GM10847 (cell line): ENCODE measurements around the gene ADARB1.

Experiments used
- POLR2A ChIP-seq: IDR thresholded peaks from 2 replicates; pipeline ENCODE4 v1.6.1; 2011; ENCODE audit not compliant: insufficient read length; ENCODE audit errors: extremely low read depth

Gene ADARB1

DNA sequence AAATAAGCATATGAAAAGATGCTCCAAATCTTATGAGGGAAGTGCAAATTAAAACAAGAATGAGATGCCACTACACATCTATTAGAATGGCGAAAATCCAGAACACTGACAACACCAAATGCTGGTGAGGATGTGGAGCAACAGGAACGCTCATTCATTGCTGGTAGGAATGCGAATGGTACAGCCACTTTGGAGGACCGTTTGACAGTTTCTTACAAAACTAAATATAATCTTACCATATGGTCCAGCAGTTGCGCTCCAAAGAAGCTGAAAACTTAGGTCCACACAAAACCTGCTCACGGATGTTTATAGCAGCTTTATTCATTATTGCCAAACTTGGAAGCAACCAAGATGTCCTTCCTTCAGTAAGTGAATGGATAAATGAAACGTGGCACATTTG, 163.0 kb downstream of the ADARB1 start:
- TF ChIP-seq POLR2A = no peak

DNA sequence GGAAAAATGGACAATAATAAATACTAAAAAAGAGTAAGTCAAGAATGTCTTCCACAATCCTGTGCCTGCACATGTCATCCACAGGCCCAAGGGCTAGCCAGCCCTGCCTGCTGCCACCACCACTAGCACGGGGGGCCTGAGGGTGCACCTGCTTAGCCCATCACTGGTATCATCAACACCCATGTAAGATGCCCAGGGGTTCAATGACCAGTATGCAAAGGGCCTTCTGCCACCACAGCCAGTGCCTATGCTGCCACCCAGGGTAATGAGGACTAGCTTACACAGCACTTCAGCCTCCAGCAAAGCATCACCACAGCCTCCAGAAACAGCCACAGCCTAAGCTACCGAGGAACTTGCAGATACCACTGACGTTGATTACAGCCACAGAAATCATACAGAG, 167.0 kb downstream of the ADARB1 start:
- TF ChIP-seq POLR2A = no peak

DNA sequence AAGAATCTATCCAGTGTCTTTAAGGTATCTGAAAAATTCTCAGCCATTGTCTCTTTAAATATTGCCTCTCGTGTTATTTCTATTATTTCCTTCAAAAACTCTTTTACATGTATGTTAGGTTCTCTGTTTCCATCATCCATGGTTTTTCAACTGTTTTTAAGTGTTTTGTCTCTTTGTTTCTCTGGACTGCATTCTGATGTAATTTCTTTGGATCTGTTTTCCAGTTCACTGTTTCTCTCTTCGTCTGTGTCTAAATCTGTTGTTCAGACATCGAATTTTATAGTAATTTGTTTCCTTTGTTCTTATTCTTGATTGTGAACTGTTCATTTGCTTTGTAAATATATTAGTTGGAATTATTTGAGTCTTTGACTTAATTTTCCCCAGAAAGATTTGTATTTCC, 169.2 kb downstream of the ADARB1 start:
- TF ChIP-seq POLR2A = no peak

DNA sequence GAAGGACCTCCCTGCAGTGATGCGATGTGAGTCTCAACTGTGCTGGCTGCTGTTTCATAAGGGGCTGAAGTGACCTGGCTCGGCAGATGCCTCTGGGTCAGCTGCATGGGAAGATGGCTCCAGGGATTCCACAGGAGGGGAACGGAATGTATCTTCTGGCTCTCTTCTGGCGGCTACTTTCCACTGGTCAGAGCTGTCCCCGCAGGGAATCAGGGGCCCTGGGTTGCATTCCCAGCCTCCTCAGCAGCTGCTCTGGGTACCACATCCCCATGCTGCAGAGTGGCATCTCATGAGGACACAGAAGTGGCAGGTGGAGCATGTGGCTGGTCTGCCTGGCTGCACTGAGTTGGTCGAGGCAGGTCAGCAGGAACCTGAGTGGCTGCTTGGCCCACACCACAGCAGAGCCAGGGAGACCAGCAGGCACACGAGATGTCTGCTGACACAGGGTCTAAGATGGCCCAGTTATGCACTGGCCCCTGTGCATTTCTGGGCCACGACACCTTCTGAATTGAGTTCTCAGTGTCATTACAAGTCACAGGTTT, 170.5 kb downstream of the ADARB1 start:
- TF ChIP-seq POLR2A = no peak

DNA sequence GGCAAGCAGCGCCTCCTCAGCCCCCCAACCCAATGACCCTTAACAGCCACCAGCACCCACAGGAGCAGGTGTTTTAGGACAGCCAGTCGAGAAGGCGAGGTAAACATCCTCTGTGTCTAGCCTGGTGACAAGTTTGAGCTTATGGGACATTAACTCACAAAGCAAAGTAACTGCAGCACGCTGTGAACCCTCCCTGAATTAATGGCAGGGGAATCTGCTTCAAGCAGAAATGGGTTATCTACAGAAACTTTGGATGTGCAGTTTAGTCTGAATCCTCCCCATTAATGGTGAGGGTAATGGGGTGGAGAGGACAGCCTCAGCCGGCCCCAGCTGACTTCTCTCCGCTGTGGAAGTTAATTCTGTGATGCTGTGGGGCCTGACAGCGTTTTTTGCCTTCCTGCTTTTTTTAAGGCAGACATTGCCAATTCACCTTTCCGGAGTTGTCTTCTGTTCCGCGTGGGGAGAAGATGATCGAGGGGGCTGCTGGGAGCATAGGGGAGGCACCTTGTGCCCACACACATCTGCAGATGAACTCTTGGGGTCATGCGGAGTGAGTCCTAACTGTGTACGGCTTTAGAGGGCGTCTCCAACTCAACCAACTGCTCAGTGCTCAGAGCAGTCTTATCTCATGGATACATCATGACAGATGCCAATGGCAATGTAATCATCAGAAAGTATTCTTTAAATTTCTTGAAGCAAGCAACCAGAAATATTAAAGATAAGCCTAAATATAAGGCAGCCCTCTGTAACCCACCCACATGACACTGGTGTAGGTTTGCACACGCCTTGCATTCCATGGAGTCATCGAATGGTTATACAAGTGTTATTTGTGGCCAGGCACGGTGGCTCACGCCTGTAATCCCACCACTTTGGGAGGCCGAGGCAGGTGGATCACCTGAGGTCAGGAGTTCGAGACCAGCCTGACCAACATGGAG, 172.3 kb downstream of the ADARB1 start:
- TF ChIP-seq POLR2A = no peak

DNA sequence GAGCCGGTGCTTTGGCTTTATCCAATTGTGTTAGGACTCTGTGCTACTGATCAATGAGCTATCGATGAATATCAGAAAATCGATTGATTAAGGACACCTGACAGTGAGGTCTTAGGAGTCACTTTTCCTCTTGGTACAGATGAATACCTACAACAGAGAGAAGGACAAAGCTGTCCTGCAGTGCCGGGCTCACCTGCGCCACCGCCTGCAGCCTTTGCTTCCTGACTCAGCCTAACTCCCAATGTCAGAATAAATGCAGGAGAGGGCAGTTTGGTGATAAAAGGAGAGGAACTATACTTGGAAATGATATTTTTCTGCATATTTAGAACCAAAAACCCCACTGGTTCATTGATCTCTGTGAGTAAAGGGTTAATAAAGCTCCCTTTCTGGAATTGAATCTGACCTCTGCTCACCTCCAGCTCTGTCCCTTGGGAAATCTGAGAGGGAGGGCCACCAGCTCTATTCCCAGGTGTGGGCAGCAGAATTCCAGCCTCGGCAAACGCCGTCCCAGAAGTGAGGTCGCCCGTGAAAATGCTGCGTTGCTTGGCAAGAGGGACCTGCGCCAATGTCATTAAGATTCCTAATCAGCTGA, 174.0 kb downstream of the ADARB1 start:
- TF ChIP-seq POLR2A = no peak

DNA sequence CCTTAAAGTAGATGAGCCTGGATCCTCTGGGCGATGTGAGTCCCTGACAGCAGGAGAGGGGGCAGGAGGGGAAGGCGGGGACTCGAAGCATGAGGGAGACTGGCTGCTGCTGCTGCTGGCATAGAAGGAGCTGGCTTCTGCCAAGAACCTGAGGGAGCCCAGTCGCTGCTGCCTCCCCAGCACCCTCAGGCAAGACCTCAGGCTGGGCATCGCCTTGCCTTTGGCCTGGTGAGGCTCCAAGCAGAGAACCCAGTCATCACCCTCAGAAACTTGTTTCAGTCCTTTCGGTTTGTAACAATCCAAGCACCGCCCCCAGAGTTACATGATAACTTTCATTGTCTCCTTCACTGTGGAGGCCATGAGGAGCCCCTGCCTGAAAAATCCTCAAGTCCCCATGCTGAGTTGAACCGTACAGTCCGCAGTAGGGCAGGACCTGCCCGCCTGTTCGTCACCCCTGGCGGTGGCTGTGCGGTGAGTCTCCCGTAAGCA, 174.6 kb downstream of the ADARB1 start:
- TF ChIP-seq POLR2A = no peak

DNA sequence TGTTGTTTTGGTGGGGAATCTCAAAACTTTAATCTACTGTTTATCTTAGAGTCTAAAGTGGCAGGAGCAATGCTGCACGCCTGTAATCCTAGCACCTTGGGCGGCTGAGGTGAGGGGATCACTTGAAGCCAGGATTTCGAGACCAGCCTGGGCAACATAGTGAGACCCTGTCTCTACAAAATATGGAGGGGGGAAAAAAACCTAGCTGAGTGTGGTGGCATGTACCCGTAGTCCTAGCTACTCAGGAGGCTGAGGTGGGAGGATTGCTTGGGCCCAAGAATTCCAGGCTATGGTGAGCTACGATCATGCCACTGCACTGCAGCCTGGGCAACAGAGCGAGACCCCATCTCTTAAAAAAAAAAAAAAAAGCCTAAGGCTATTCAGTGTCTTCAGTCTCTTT, 175.2 kb downstream of the ADARB1 start:
- TF ChIP-seq POLR2A = no peak

DNA sequence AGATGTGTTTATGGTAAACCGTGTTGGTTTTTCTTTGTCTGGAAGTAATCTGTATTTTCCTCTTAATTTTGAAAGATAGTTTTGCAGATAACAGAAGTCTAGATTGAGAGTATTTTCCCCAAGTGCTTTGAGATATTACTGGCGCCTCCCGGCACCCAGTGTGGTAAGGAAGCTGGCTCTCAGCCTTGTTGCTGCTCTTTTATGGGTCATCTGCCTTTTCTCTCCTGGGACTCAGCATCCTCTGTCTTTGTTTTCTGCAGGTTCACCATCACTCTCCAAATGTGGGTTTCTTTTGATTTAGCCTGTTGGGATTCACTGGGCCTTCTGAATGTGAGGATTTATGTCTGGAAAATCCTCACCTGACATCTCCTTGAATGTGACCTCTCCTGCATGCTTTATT, 175.9 kb downstream of the ADARB1 start:
- TF ChIP-seq POLR2A = no peak

DNA sequence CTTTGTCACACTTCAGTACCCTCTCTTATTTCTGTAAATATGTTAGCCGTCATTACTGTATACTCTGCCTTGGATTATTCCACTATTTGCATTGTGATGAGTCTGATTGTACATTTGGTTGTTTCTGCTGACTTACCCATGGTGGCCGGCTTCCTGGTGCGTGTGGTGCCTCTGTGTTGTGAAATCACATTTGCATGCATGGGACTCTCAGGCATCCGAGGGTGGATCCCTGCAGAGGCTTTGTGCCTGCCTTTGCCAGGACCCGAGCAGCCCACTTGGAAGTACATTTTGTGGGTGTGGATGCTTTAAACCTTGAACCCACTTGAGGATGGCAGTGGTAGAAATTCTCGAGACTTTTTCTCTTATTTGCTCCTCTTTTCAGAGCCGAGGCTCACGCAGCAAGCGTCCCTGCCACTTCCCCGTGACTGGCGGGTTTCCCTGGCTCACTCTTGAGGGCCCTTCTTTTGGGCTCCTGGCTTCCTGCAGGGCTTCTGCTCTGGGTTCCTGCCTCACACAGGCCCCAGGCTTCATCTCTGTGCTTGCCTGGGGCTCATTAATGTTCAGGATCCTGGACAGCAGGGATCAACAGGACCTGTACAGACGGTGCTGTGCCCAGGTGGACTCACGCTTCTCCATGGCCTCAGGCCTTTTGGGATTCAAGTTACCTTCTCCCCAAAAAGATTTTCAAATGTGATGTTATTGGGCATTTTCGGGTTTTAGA, 176.7 kb downstream of the ADARB1 start:
- TF ChIP-seq POLR2A = no peak

DNA sequence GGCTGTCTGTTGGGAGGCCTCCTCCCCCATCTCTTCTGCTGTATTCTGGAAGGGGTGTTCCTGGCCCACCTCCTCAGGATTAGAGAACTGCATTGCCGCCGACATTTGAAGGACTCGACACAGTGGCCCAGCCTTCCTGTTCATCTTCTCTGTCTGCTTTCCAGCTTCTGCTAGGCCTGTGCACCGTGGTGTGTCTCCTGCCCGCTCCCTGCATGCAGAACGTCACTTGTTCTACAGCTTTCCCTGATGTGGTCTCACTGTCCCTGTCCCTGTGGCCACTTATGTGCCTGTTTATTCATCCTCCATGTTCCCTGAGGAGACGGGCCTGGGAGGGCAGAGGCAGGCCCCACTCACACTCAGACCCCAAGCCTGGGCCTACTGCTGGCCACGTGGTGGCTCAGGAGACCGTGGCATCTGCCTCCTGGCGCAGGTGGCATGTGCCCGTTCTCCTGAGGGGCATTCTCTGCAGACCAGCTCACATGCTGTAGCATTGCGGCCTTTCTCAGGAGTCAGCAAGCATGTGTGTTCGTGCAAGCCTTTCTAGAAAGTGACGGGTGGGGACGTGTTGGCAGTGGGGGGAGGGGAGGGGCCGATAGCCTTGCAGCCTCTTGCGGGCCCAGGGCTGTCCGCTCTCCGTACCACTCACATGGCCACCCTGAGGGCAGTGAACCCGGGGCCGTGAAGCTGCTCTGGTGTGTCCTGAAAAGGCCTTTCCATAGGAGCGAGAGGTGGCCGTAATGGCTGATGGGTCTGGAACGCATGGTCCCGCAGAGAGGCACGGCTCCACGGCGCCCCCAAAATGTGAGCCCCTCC, 177.5 kb downstream of the ADARB1 start:
- TF ChIP-seq POLR2A = no peak

DNA sequence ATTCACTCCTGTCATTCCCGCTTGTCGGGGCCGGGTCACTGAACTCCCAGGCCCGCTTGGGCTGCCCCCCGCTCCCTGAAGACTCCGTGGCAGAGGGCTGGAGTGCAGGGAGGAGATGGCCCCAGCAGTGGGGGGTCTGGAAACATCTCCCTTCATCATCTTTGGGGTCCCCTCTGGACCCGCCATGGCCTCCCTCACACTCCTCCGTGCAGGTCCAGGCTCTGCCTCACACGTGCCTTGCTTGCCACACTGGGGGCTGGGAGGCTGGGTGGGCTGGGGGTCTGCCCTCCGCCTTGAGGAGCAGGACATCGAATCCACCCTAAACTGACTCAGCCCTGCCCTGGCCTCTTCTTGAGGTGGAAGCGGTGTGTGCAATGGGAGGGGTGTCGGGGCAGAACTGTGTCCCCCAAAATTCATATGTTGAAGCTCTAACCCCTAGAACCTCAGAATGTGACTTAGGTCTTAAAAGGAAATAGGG, 178.1 kb downstream of the ADARB1 start:
- no peak for TF ChIP-seq POLR2A

DNA sequence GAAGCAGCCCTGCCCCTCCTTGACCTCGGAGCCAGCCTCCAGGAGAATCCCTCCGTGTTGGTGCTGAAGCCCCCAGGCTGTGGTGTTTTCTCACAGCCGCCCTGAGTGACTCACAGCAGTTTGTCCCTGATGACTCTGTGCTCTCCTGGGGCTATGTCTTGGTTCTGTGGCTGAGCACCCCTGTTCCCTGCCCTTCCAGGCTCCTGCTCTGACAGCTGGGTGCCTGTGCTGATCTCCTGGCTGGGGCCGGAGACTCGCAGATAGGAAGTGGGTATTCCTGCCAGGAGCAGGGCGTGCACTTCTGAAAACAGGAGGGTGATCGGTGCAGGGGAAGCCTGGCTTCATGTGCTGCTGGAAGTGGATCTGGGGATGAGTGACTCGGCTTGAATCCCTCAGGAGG, 178.8 kb downstream of the ADARB1 start:
- no peak for TF ChIP-seq POLR2A

DNA sequence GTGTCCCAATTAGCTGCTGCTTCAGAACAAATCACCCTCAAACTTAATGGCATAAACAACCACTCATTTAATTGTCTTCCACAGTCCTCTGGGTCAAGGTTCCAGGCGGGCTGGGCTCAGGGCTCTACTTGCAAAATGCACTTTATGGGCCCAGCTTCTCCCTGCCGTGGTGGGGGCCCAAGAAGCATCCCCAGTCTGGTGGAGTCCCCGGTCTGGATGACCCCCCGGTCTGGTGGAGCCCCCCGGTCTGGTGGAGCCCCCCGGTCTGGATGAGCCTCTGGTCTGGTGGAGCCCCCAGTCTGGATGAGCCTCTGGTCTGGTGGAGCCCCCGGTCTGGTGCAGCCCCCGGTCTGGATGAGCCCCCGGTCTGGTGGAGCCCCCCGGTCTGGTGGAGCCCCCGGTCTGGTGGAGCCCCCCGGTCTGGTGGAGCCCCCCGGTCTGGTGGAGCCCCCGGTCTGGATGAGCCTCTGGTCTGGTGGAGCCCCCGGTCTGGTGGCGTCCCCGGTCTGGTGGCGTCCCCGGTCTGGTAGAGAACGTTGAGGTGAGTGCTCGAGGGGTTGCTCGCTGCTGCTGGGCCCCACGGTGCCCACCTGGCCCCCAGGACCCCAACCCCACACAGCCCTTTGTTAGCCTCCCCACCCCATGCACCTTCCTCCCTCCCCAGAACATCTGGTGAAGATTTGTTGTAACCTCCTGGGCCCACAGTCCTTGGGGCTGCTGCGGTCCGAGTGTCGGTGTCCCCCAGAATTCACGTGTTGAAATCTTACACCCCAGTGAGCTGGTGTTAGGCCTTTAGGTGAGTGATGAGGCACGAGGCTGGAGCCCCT, 179.5 kb downstream of the ADARB1 start:
- no peak for TF ChIP-seq POLR2A

DNA sequence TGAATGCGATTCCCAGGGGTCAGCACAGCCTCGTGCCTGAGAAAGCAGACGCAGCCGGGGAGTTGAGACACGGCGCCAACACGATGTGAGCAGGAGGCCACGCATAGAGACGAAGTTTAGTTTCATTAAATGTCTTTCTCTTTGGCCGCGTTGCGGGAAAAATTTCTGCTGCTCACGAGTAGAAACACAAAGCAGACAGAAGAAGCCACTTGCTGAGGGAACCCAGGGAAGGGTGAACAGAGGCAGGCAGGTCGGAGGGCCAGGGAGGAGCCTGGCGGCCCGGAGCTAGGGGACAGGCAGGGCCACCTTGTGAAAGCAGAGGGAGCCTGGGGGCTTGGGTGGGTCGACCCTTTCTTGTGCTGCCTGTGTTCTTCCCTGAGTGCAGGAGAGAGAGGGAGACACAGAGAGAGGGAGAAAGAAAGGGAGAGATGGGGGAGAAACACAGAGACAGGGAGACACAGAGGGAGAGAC, 180.1 kb downstream of the ADARB1 start:
- no peak for TF ChIP-seq POLR2A
